Measurements from ENCODE around the gene LTO1. TPM values are rescaled to one million over a fixed set of nuclear protein-coding genes. Genes with fewer than 3 reads are reported as not detected.

The LTO1 gene
- total and polyA plus RNA-seq, 3 donors from 2014 or later: 27.0 to 38.7 (median 38.0) TPM

DNA sequence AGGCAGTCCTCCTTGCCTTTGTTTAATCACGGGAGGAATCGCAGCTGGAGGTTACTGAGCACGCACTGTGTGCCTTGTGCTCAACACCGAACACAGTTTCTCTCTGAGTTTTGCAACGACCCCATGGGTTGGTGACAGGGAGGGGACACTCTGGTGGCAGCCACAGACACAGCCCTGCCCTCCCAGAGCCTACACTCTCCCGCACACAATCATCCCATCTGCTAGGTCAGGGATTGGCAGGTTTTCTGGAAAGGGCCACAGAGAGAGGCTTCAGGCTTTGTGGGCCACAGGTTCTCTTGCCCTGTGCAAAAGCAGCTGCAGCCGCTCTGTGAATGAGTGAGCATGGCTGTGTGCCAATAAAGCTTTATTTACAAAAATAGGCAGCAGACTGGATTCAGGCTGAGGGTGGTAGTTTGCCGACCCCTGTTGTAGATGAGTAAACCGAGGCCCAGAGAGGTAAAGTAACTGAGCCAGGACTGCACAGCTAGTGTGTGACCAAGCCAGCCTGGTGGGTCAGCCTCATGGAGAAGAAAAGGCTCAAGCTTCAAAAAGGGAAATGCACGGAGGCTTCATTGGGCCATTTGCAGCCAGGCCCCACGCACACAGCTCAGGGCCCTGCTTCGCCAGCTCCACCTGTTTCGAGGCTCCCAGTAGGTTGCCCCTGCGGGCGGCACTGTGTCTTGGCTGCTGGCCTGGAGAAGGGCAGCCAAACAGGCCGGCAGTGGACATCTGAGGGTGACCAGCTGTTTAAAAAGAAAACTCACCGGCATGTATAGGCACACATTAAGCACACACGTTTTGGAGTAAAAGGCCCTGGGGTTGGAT, 16.3 kb downstream of the LTO1 start:
- Histone ChIP-seq H3K4me1 (no peaks in the 10 kb centered on the region), H3K27ac (no peak overlapping the region), H3K4me3 (no peak overlapping the region), H3K9me3 (no peaks in the 10 kb centered on the region), H3K27me3 (no peaks in the 10 kb centered on the region), H3K36me3 (ENCODE audit: low read depth, missing control alignments) (no peaks in the 10 kb centered on the region)
- no peak for DNase-seq
- no peak for TF ChIP-seq POLR2A (IDR thresholded peaks at IDR 0.05)
- no peak for TF ChIP-seq CTCF (IDR thresholded peaks at IDR 0.05)
- intact Hi-C loops (cut with DNase I; ENCODE audit: low total_unique reads): no loop called here
- WGBS, 2 donors: 82 to 87% methylated on average over 18 of the region's 18 CpGs

DNA sequence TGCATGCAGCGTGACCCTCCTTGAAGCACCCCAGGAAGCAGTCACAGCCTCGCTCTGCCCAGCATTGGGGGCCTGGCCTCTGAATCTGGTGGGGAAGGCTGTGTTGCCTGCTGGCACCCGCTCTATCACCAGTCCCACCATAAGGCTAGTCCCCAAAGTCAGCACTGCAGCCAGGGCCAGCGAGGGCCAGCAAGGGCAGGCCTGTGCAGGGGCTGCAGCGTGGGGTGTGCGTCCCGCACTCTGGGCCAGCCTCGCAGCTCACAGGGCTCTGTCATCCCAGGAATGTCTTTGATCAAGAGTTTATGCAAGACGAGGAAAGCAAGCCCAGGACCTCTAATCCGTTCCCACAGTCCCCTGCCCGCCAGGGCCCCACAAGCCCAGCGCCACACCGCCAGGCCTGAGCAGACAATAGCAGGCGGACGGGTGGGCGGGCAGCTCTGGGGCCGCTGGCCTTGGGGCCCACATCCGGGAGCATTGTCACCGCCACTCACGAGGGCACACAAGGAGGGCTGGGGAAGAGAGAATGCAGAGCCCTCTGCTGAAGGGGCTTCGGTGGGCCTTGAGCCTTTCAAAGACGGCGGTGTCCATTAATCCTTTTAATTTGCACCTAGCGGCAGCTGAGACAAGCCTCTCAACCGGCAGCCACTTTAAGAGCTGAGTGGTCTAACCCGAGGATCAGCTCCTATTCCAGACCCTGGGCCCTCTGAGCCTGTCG, 17.1 kb downstream of the LTO1 start:
- no peaks in the 10 kb centered on the region for H3K36me3 ChIP-seq (ENCODE audit: low read depth, missing control alignments)

DNA sequence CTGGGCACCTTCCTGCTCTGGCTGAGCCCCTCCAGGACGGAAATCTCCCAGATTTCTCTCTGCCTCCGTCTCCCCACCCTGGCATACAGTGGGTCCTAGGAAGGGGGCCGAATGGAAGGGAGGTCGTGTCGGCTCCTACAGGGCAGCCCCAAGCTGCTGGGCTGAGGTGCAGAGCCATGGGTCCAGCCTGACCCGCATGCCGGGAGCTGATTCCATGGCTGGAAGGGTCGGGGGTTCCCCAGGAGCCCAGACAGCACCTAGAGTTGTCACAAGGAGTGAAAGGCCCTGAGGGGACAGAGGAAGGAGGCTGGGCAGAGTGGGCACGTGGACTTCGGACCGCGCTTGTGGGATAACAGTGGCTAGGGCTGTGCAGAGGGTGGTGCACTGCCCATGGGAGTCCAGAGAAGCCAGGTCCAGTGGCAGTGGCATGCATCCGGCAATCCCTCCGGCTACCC, 17.7 kb downstream of the LTO1 start:
- Histone ChIP-seq H3K4me1 (no peaks in the 10 kb centered on the region), H3K9me3 (no peaks in the 10 kb centered on the region), H3K36me3 (ENCODE audit: low read depth, missing control alignments) (no peaks in the 10 kb centered on the region), H3K27me3 (no peaks in the 10 kb centered on the region), H3K4me3 (no peak overlapping the region), H3K27ac (no peak overlapping the region)
- TF ChIP-seq CTCF (IDR thresholded peaks at IDR 0.05) (no peak), POLR2A (IDR thresholded peaks at IDR 0.05) (no peak)
- DNase-seq: no peak
- WGBS, 2 donors: 89 to 92% methylated on average over 14 of the region's 14 CpGs
- intact Hi-C loops (cut with DNase I; ENCODE audit: low total_unique reads): no loop called here

More for the DNA sequence above, 17.1 kb downstream of the LTO1 start:
- H3K27ac ChIP-seq: no peak overlapping the region
- no peaks in the 10 kb centered on the region for H3K9me3 ChIP-seq
- 67 to 70% methylated on average over 19 to 27 of the region's 27 CpGs for WGBS, 2 donors
- no peak overlapping the region for H3K4me3 ChIP-seq
- intact Hi-C loops (cut with DNase I; ENCODE audit: low total_unique reads): no loop called here
- no peaks in the 10 kb centered on the region for H3K4me1 ChIP-seq
- TF ChIP-seq POLR2A (IDR thresholded peaks at IDR 0.05) (no peak), CTCF (IDR thresholded peaks at IDR 0.05) (no peak)
- H3K27me3 ChIP-seq: no peaks in the 10 kb centered on the region
- DNase-seq: no peak

DNA sequence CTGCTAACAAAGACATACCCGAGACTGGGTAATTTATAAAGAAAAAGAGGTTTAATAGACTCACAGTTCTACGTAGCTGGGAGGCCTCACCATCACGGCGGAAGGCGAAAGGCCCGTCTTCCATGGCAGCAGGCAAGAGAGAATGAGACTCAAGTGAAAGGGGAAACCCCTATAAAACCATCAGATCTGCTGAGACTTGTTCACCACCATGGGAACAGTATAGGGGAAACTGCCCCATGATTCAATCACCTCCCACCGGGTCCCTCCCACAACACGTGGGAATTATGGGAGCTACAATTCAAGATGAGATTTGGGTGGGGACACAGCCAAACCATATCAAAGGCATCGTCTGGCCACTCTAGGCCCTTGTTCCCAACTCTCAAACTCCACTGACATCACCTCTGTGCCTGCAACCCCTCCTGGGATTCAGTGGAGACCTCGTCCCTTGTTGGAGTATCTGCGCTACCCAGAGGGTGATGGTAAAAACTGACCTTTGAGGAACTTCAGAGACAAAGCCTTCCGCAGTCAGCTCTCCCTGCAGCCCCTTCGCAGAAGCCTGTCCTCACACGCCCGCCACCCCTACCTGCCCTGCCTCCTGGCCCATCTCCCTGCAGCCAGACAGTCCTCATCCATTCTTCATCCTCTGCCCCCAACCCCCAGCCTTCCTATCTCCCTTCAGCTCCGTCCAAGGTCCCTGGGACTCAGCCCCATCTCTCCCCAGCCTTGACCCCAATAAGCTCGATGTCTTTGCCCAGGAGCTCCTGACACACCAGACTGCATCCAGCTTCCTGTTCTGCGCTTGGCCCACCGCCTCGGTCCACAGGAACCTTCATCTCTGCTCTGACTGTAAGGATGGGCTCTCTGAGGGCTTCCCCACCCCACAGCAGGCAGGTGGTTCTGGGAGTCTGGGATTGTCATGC, 18.4 kb downstream of the LTO1 start:
- 81 to 85% methylated on average over 20 of the region's 20 CpGs for WGBS, 2 donors
- intact Hi-C loops (cut with DNase I; ENCODE audit: low total_unique reads): no loop called here

More for the DNA sequence above, 18.4 kb downstream of the LTO1 start:
- no peak overlapping the region for H3K4me3 ChIP-seq
- H3K36me3 ChIP-seq (ENCODE audit: low read depth, missing control alignments): no peaks in the 10 kb centered on the region
- H3K9me3 ChIP-seq: no peaks in the 10 kb centered on the region
- no peaks in the 10 kb centered on the region for H3K27me3 ChIP-seq
- no peaks in the 10 kb centered on the region for H3K4me1 ChIP-seq
- DNase-seq: no peak
- TF ChIP-seq CTCF (IDR thresholded peaks at IDR 0.05) (no peak), POLR2A (IDR thresholded peaks at IDR 0.05) (no peak)
- no peak overlapping the region for H3K27ac ChIP-seq
